Liver (tissue), 9 donors: Measurements from ENCODE around the gene HDAC2. TPM values are rescaled to one million over a fixed set of nuclear protein-coding genes. Genes with fewer than 3 reads are reported as not detected.

Experiments
- DNase-seq: peaks from one replicate; pipeline ENCODE4 v3.0.0-alpha.2; 2017; ENCODE audit warnings: low spot score
- H3K27ac ChIP-seq, 2 donors: one replicate each; pipeline ENCODE4 v1.7.0; 2013; ENCODE audit warnings: inconsistent platforms in 2 of 2, low read length in 2 of 2, control low read depth in 1 of 2, low read depth in 1 of 2, mild to moderate bottlenecking in 1 of 2
- H3K27me3 ChIP-seq, 4 donors: one replicate each; pipeline versions ENCODE4 v1.6.1 to v1.7.0; 2013; ENCODE audit warnings: low read length in 3 of 4, inconsistent platforms in 1 of 4, mild to moderate bottlenecking in 1 of 4, moderate library complexity in 1 of 4; ENCODE audit not compliant: control insufficient read depth in 4 of 4, insufficient read depth in 4 of 4
- H3K36me3 ChIP-seq, 4 donors: one replicate each; pipeline versions ENCODE4 v1.6.1 to v1.7.0; 2013; ENCODE audit warnings: low read length in 3 of 4, mild to moderate bottlenecking in 3 of 4, low read depth in 1 of 4, moderate library complexity in 1 of 4; ENCODE audit not compliant: control insufficient read depth in 4 of 4, insufficient read depth in 3 of 4
- H3K4me1 ChIP-seq, 4 donors: one replicate each; pipeline versions ENCODE4 v1.6.1 to v1.7.0; 2013; ENCODE audit warnings: low read length in 3 of 4, mild to moderate bottlenecking in 3 of 4, moderate library complexity in 1 of 4; ENCODE audit not compliant: control insufficient read depth in 4 of 4, insufficient read depth in 4 of 4
- H3K4me3 ChIP-seq, 3 donors: one replicate each; pipeline versions ENCODE4 v1.6.1 to v1.7.0; 2013; ENCODE audit warnings: low read length in 3 of 3, control low read depth in 1 of 3, low read depth in 1 of 3, mild to moderate bottlenecking in 1 of 3
- H3K9ac ChIP-seq, 2 donors: one replicate each; pipeline ENCODE4 v1.7.0; 2013; ENCODE audit warnings: low read length in 2 of 2, mild to moderate bottlenecking in 2 of 2, moderate library complexity in 2 of 2, control low read depth in 1 of 2, low read depth in 1 of 2
- H3K9me3 ChIP-seq, 4 donors: one replicate each; pipeline versions ENCODE4 v1.6.1 to v1.7.0; 2013; ENCODE audit warnings: low read length in 3 of 4; ENCODE audit not compliant: control insufficient read depth in 4 of 4
- ATF3 ChIP-seq: IDR thresholded peaks from 2 replicates; pipeline ENCODE4 v1.6.1; 2016; ENCODE audit warnings: antibody characterized with exemption
- CTCF ChIP-seq: fragments of 150-350 bp; IDR thresholded peaks from 2 replicates; pipeline ENCODE4 v1.5.1; 2017; ENCODE audit warnings: improper control_type of control experiment, low read depth, low read length; ENCODE audit not compliant: missing input control
- EGR1 ChIP-seq, 2 donors: IDR thresholded peaks; 2 replicates each; pipeline ENCODE4 v1.6.1; 2016 to 2018; ENCODE audit warnings: antibody characterized with exemption in 2 of 2, low read depth in 2 of 2
- FOXA1 ChIP-seq: IDR thresholded peaks from 2 replicates; pipeline ENCODE4 v1.6.1; 2016; ENCODE audit warnings: antibody characterized with exemption
- FOXA2 ChIP-seq: IDR thresholded peaks from 2 replicates; pipeline ENCODE4 v1.6.1; 2016; ENCODE audit warnings: antibody characterized with exemption
- GABPA ChIP-seq, 2 donors: IDR thresholded peaks in 1 of 2; conservative IDR thresholded peaks in 1 of 2; 2 replicates each; pipeline ENCODE4 v1.6.1; 2016; ENCODE audit warnings: antibody characterized with exemption in 2 of 2, mild to moderate bottlenecking in 1 of 2, moderate library complexity in 1 of 2
- HNF4G ChIP-seq: IDR thresholded peaks from 2 replicates; pipeline ENCODE4 v1.6.1; 2016; ENCODE audit warnings: antibody characterized with exemption
- JUND ChIP-seq, 2 donors: IDR thresholded peaks; 2 replicates each; pipeline ENCODE4 v1.6.1; 2016; ENCODE audit warnings: antibody characterized with exemption in 2 of 2
- MAX ChIP-seq: IDR thresholded peaks from 2 replicates; pipeline ENCODE4 v1.6.1; 2016; ENCODE audit warnings: antibody characterized with exemption
- NR2F2 ChIP-seq: IDR thresholded peaks from 2 replicates; pipeline ENCODE4 v1.6.1; 2016; ENCODE audit warnings: antibody characterized with exemption
- RAD21 ChIP-seq, 2 donors: IDR thresholded peaks; 2 replicates each; pipeline ENCODE4 v1.6.1; 2016; ENCODE audit warnings: antibody characterized with exemption in 2 of 2, mild to moderate bottlenecking in 2 of 2
- REST ChIP-seq: IDR thresholded peaks from 2 replicates; pipeline ENCODE4 v1.6.1; 2016; ENCODE audit warnings: antibody characterized with exemption, mild to moderate bottlenecking
- RXRA ChIP-seq, 2 donors: IDR thresholded peaks; 2 replicates each; pipeline ENCODE4 v1.6.1; 2017 to 2018; ENCODE audit warnings: antibody characterized with exemption in 2 of 2, mild to moderate bottlenecking in 1 of 2
- SP1 ChIP-seq: IDR thresholded peaks from 2 replicates; pipeline ENCODE4 v1.6.1; 2018; ENCODE audit warnings: antibody characterized with exemption, mild to moderate bottlenecking
- TAF1 ChIP-seq: conservative IDR thresholded peaks from 2 replicates; pipeline ENCODE4 v1.6.1; 2016; ENCODE audit warnings: antibody characterized with exemption, mild to moderate bottlenecking
- YY1 ChIP-seq: IDR thresholded peaks from 2 replicates; pipeline ENCODE4 v1.6.1; 2016; ENCODE audit warnings: antibody characterized with exemption, mild to moderate bottlenecking
- ZBTB33 ChIP-seq: IDR thresholded peaks from 2 replicates; pipeline ENCODE4 v1.6.1; 2016; ENCODE audit warnings: antibody characterized with exemption
- WGBS: extraction: QIAGEN DNeasy Blood & Tissue Kit; methylation state at CpG from one replicate; pipeline ENCODE4 v1.1.7; 2013; 5-methylcytosine and 5-hydroxymethylcytosine counted together
- polyA plus RNA-seq, 2 donors: library from polyadenylated mRNA; stranded (reverse) in 1 of 2; unstranded in 1 of 2; fragments of 200-250 nt in 1 of 2; fragments of >200 nt in 1 of 2; fragmentation: Nextera tagmentation in 1 of 2; extraction: Ambion mirVana in 1 of 2; gene quantifications; one replicate each; pipeline versions ENCODE4 v1.2.1 to v1.2.3, GENCODE V29; 2013 to 2015
- total RNA-seq, 2 donors: library from RNA; depleted of rRNA; stranded (reverse); fragments of >200 nt; gene quantifications; one replicate each; pipeline ENCODE4 v1.2.3, GENCODE V29; 2014
- donor health status: healthy.
- donor health status: healthy.
- donor health status: healthy.
- donor health status: healthy.
- donor health status: healthy.

HDAC2 gene
- total and polyA plus RNA-seq, 4 donors, result 14.7 to 56.9 (median 21.0) TPM

- Histone ChIP-seq H3K36me3 (no peaks in the 10 kb centered on the region), H3K9me3 (peaks cover 0 to 5% (median under 1%) of the 10 kb centered on the region in 4 donors), H3K27ac (no peak overlapping the region), H3K4me3 (no peak overlapping the region), H3K27me3 (no peaks in the 10 kb centered on the region), H3K9ac (no peak overlapping the region), H3K4me1 (no peaks in the 10 kb centered on the region)
- TF ChIP-seq NR2F2 (no peak), ZBTB33 (no peak), JUND (IDR thresholded peaks at IDR 0.05) (no peak), REST (no peak), RXRA (IDR thresholded peaks at IDR 0.05) (no peak), SP1 (no peak), YY1 (no peak), FOXA1 (no peak), GABPA (IDR thresholded peaks at IDR 0.05 in 1 of 2, conservative IDR thresholded peaks at IDR 0.05 in 1 of 2) (no peak), FOXA2 (no peak), RAD21 (IDR thresholded peaks at IDR 0.05) (no peak), ATF3 (no peak), EGR1 (IDR thresholded peaks at IDR 0.05; ENCODE audit: low read depth in 2 of 2) (no peak), MAX (no peak), HNF4G (no peak), TAF1 (no peak), CTCF (no peak)
- no peak for DNase-seq
These were observed 82.5 kb downstream of the HDAC2 start for GRCh38 chr6:113888493-113888892.

GRCh38 chr6:113886512-113886911 is 84.4 kb downstream of the HDAC2 start:
- Histone ChIP-seq H3K27me3 (no peaks in the 10 kb centered on the region), H3K9me3 (peaks cover 0 to under 1% (median 0%) of the 10 kb centered on the region in 4 donors), H3K27ac (no peak overlapping the region), H3K9ac (no peak overlapping the region), H3K36me3 (no peaks in the 10 kb centered on the region), H3K4me1 (no peaks in the 10 kb centered on the region), H3K4me3 (no peak overlapping the region)
- DNase-seq, result no peak
- no peak for TF ChIP-seq MAX
- TF ChIP-seq RXRA (IDR thresholded peaks at IDR 0.05), result no peak
- TF ChIP-seq YY1, result no peak
- no peak for TF ChIP-seq JUND (IDR thresholded peaks at IDR 0.05)
- no peak for TF ChIP-seq CTCF
- no peak for TF ChIP-seq FOXA1
- no peak for TF ChIP-seq ZBTB33
- TF ChIP-seq NR2F2, result no peak
- no peak for TF ChIP-seq HNF4G
- no peak for TF ChIP-seq GABPA (IDR thresholded peaks at IDR 0.05 in 1 of 2, conservative IDR thresholded peaks at IDR 0.05 in 1 of 2)
- no peak for TF ChIP-seq TAF1
- TF ChIP-seq EGR1 (IDR thresholded peaks at IDR 0.05; ENCODE audit: low read depth in 2 of 2), result no peak
- no peak for TF ChIP-seq ATF3
- no peak for TF ChIP-seq SP1
- WGBS, result 96% methylated on average over 1 of the region's 1 CpG
